ENCODE measurements around the gene NCR3LG1. TPM values are rescaled to one million over a fixed set of nuclear protein-coding genes. Genes with fewer than 3 reads are reported as not detected.

Gene NCR3LG1
- total RNA-seq, 6 donors from 2014 or later: 3.6 to 7.6 (median 4.5) TPM

- 53% methylated on average over 6 of the region's 6 CpGs; no CpG with 5 or more reads in 1 of the 2 donors for WGBS, 2 donors
- DNase-seq: peak; percentile 28 to 73
- peak; percentile 39 to 77 for ATAC-seq (ENCODE audit: low FRiP score in 2 of 2)
Observed at GRCh38 chr11:17384002-17384511, 32.5 kb downstream of the NCR3LG1 start.

GRCh38 chr11:17385492-17385891 is 33.9 kb downstream of the NCR3LG1 start:
- no peak overlapping the region for H3K27ac ChIP-seq
- H3K36me3 ChIP-seq: no peaks in the 10 kb centered on the region
- H3K4me3 ChIP-seq: no peak overlapping the region
- H3K27me3 ChIP-seq: no peaks in the 10 kb centered on the region
- H3K9me3 ChIP-seq: no peaks in the 10 kb centered on the region
- H3K4me1 ChIP-seq: peaks cover 4 to 39% (median 11%) of the 10 kb centered on the region in 4 donors
- WGBS, 2 donors: 63 to 83% methylated on average over 5 of the region's 5 CpGs
- TF ChIP-seq POLR2A (IDR thresholded peaks at IDR 0.05) (no peak), CTCF (IDR thresholded peaks at IDR 0.05) (no peak), POLR2AphosphoS5 (IDR thresholded peaks at IDR 0.05) (no peak), EP300 (IDR thresholded peaks at IDR 0.05) (no peak)
- no peak for ATAC-seq (ENCODE audit: low FRiP score in 2 of 2)
- no peak for DNase-seq

More at GRCh38 chr11:17384002-17384511, 32.5 kb downstream of the NCR3LG1 start:
- Histone ChIP-seq H3K4me1 (peaks cover 0 to 29% (median 6%) of the 10 kb centered on the region in 4 donors), H3K36me3 (no peaks in the 10 kb centered on the region), H3K27ac (no peak overlapping the region), H3K27me3 (no peaks in the 10 kb centered on the region), H3K4me3 (no peak overlapping the region), H3K9me3 (no peaks in the 10 kb centered on the region)
- no peak for TF ChIP-seq POLR2AphosphoS5 (IDR thresholded peaks at IDR 0.05)
- TF ChIP-seq CTCF (IDR thresholded peaks at IDR 0.05): peak; percentile 81 to 91 (median 87)

- Histone ChIP-seq H3K27ac (no peak overlapping the region), H3K27me3 (no peaks in the 10 kb centered on the region), H3K9me3 (no peaks in the 10 kb centered on the region), H3K4me3 (peak overlapping the region in 2 of 4 donors; percentile 13), H3K4me1 (peaks cover 4 to 39% (median 11%) of the 10 kb centered on the region in 4 donors), H3K36me3 (no peaks in the 10 kb centered on the region)
- ATAC-seq (ENCODE audit: low FRiP score in 2 of 2) (no peak), DNase-seq (no peak)
- TF ChIP-seq POLR2AphosphoS5 (IDR thresholded peaks at IDR 0.05): no peak
- no peak for TF ChIP-seq POLR2A (IDR thresholded peaks at IDR 0.05)
- no peak for TF ChIP-seq CTCF (IDR thresholded peaks at IDR 0.05)
- TF ChIP-seq EP300 (IDR thresholded peaks at IDR 0.05): no peak
- 70 to 83% methylated on average over 2 to 6 of the region's 6 CpGs for WGBS, 2 donors
Observed at GRCh38 chr11:17385926-17386325, 34.3 kb downstream of the NCR3LG1 start.

GRCh38 chr11:17386331-17387084 is 34.9 kb downstream of the NCR3LG1 start:
- 21 to 66% methylated on average over 6 to 23 of the region's 23 CpGs for WGBS, 2 donors
- TF ChIP-seq EP300 (IDR thresholded peaks at IDR 0.05): no peak
- TF ChIP-seq CTCF (IDR thresholded peaks at IDR 0.05): peak; percentile 61 to 85 (median 70)
- TF ChIP-seq POLR2A (IDR thresholded peaks at IDR 0.05): no peak
- no peaks in the 10 kb centered on the region for H3K36me3 ChIP-seq
- peak; percentile 56 to 73 for ATAC-seq (ENCODE audit: low FRiP score in 2 of 2)
- no peaks in the 10 kb centered on the region for H3K27me3 ChIP-seq
- no peaks in the 10 kb centered on the region for H3K9me3 ChIP-seq
- H3K4me3 ChIP-seq: peak overlapping the region in 2 of 4 donors; percentile 13
- H3K4me1 ChIP-seq: peaks cover 4 to 39% (median 11%) of the 10 kb centered on the region in 4 donors
- DNase-seq: peak; percentile 67 to 76
- H3K27ac ChIP-seq: no peak overlapping the region
